Transverse colon (tissue), 3 donors: Measurements from ENCODE around the gene ENOX1.

Source experiments
- CTCF ChIP-seq, 5 experiments: fragments of 200-600 bp in 3 of 5; fragments of 450-650 bp in 2 of 5; sonication (generic) in 3 of 5; IDR thresholded peaks; 1 replicate in 2 of 5; 2 replicates in 3 of 5; pipeline ENCODE4 v1.5.1; 2016 to 2017; ENCODE audit warnings: antibody characterized with exemption in 5 of 5, inconsistent platforms in 3 of 5, mild to moderate bottlenecking in 2 of 5, moderate library complexity in 1 of 5
- POLR2A ChIP-seq: fragments of 450-650 bp; IDR thresholded peaks from one replicate; pipeline ENCODE4 v1.6.1; 2016; ENCODE audit warnings: antibody characterized with exemption, mild to moderate bottlenecking, moderate library complexity

DNA sequence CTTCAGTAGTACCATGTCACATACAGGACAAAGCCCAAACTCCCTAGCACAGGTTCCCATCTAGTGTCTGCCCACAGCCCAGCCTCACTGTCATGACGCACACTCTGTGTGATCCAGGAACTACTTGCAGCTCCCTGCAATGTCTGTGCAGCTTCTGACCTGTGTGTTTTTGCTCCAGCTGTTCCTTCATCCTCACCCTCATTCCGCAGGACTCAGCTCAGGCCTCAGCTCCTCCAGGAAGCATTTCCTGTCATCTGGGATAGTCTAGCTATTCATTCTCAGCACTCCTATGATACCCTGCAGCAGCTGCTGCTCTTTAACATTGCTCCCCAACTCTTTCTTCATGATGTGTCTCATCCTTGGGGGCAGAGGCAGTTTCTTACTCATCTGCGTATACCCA is 56.1 kb downstream of the ENOX1 start:
- TF ChIP-seq CTCF (IDR thresholded peaks at IDR 0.05), result no peak
- no peak for TF ChIP-seq POLR2A
